ENCODE data around the gene ZNF205. TPM values are rescaled to one million over a fixed set of nuclear protein-coding genes. Genes with fewer than 3 reads are reported as not detected.

Gene ZNF205
- total and polyA plus RNA-seq, 9 of the 15 experiments (the other 6 are each of a cell fraction or from before 2014, with no cell fraction given), result 2.4 to 11.8 (median 5.1) TPM; not detected in 2

DNA sequence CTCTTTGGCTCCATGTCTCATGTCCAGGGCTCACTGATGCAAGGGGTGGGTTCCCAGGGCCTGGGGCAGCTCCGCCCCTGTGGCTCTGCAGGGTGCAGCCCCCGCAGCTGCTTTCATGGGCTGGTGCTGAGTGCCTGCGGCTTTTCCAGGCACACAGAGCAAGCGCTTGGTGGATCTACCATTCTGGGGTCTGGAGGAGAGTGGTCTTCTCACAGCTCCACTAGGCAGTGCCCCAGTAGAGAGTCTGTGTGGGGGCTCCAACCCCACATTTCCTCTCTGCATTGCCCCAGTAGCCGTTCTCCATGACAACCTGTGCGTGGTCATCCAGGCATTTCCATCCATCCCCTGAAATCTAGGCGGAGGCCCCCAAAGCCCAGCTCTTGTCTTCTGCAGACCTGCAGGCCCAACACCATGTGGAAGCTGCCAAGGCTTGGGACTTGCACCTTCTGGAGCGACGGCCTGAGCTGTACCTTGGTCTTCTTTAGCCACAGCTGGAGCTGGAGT lies 41.7 kb upstream of the ZNF205 start:
- Histone ChIP-seq H3K9me1 (ENCODE audit: control insufficient read depth, insufficient read depth, low read length) (no peaks in the 10 kb centered on the region), H3K4me3 (no peak overlapping the region), H3K36me3 (ENCODE audit: control insufficient read depth, insufficient read depth, low read length) (no peaks in the 10 kb centered on the region), H3K9me3 (replicated peaks; ENCODE audit: control insufficient read depth, insufficient read depth, low read depth, low read length) (no peaks in the 10 kb centered on the region), H3K27ac (ENCODE audit: extremely low read depth, low read depth, low read length) (no peak overlapping the region), H3K9ac (ENCODE audit: insufficient read depth in 1 of 2, low read depth in 2 of 2, low read length in 2 of 2) (0 out of 4 replicates have a peak overlapping the region, but pooled peaks of 1 of the 2 experiments have one; percentile 40), H3K27me3 (ENCODE audit: control insufficient read depth in 2 of 2, insufficient read depth in 2 of 2, low read length in 2 of 2) (peaks cover 0 to 12% of the 10 kb centered on the region in 2 experiments; a peak in 3 of 5 replicates), H3K4me2 (ENCODE audit: insufficient read depth, low read length) (no peak overlapping the region), H4K20me1 (replicated peaks; ENCODE audit: control insufficient read depth, insufficient read depth, low read length) (no peaks in the 10 kb centered on the region), H3K79me2 (ENCODE audit: control insufficient read depth, insufficient read depth, low read length) (no peaks in the 10 kb centered on the region), H3K4me1 (replicated peaks in 1 of 2; ENCODE audit: control insufficient read depth in 2 of 2, insufficient read depth in 2 of 2, low read length in 2 of 2) (peaks cover 14 to 42% of the 10 kb centered on the region in 2 experiments), H2AFZ (ENCODE audit: low read depth, low read length) (no peak overlapping the region)
- intact Hi-C loops (cut with micrococcal nuclease), result no loop called here
- ATAC-seq (peak; percentile 70), FAIRE-seq (no peak), DNase-seq (ENCODE audit: extremely low read depth in 1 of 4, low spot score in 3 of 4) (no peak)
- CTCF ChIA-PET (ENCODE audit: low intra/inter-chr PET ratio), result no interaction called here
- TF ChIP-seq GABPB1 (CRISPR knock-in tag; IDR thresholded peaks at IDR 0.05), result no peak
- TF ChIP-seq CSDE1 (IDR thresholded peaks at IDR 0.05), result no peak
- TF ChIP-seq NR3C1 (CRISPR knock-in tag; IDR thresholded peaks at IDR 0.05), result no peak
- TF ChIP-seq, protein P1, sequence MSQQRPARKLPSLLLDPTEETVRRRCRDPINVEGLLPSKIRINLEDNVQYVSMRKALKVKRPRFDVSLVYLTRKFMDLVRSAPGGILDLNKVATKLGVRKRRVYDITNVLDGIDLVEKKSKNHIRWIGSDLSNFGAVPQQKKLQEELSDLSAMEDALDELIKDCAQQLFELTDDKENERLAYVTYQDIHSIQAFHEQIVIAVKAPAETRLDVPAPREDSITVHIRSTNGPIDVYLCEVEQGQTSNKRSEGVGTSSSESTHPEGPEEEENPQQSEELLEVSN (IDR thresholded peaks at IDR 0.05; ENCODE audit: borderline replicate concordance in 1 of 2, extremely low read depth in 1 of 2, insufficient read depth in 1 of 2, insufficient read length in 1 of 2, low read depth in 1 of 2, low read length in 1 of 2, poor library complexity in 1 of 2, severe bottlenecking in 1 of 2), result no peak
- no peak for TF ChIP-seq ZNF347 (CRISPR knock-in tag; IDR thresholded peaks at IDR 0.05; ENCODE audit: low read depth)
- TF ChIP-seq NCOA1 (IDR thresholded peaks at IDR 0.05; ENCODE audit: low read depth), result no peak
- 58% methylated on average over 9 of the region's 9 CpGs for WGBS (ENCODE audit: insufficient coverage, low coverage, missing lambda C conversion rate)
- POLR2A ChIA-PET, result interaction anchor here (0.6 to 1.1 kb wide), 3 partner anchors 10 to 25 kb away, joined by 3 to 5 read pairs (median 4); no protein-coding TSS in a partner anchor
- in situ Hi-C loops (cut with MboI), result no loop called here
- BruUV-seq (replicated peaks), result no TSS peak
